Measurements from ENCODE around the gene JAZF1.

DNA sequence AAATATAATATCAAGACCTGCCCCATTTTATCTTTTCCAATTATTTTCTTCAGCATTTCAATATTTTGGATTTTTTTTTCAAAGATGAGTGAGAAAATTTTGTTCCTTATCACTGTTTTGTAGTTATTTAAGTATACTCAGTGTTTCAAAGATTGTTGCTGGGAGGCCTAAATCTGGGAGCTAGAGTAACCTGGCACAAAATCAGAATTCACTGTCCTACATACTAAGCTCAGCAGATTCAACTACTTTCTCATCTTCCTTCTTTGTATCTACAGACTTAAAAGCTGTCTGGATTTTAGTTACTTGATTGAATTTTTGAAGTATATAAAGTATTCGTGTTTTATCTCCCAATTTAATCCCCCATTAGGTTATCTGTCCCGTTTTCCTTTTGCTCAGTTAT is 354.7 kb downstream of the JAZF1 start:
- TF ChIP-seq, protein P1, sequence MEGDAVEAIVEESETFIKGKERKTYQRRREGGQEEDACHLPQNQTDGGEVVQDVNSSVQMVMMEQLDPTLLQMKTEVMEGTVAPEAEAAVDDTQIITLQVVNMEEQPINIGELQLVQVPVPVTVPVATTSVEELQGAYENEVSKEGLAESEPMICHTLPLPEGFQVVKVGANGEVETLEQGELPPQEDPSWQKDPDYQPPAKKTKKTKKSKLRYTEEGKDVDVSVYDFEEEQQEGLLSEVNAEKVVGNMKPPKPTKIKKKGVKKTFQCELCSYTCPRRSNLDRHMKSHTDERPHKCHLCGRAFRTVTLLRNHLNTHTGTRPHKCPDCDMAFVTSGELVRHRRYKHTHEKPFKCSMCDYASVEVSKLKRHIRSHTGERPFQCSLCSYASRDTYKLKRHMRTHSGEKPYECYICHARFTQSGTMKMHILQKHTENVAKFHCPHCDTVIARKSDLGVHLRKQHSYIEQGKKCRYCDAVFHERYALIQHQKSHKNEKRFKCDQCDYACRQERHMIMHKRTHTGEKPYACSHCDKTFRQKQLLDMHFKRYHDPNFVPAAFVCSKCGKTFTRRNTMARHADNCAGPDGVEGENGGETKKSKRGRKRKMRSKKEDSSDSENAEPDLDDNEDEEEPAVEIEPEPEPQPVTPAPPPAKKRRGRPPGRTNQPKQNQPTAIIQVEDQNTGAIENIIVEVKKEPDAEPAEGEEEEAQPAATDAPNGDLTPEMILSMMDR (IDR thresholded peaks at IDR 0.05; ENCODE audit: low read length), result no peak
- no peak for TF ChIP-seq EZH2 (IDR thresholded peaks at IDR 0.05; ENCODE audit: borderline replicate concordance, low read length)

All from OCI-LY1 (cell line).